ENCODE data around the gene PAN3.

Gene PAN3

DNA sequence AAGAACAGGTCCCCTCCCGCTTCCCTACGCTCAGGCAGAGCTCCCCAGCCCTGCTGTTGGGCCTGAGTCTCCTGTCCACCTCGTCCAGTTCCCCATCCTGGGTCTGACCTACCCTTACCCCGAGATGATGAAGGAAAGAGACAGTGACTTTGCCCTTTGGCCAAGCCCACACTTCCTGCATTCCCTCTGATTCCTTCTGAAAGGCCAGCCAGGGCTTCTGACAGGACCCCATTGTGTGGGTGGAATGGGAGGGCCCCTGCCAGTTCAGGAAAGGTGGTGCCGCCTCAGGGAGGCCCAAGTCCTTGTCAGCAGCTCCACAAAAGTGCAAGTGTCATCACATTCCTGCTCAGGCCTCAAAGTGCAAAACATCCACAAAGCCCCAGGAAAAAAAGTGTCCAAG, 177.8 kb downstream of the PAN3 start:
- no peak for DNase-seq

DNA sequence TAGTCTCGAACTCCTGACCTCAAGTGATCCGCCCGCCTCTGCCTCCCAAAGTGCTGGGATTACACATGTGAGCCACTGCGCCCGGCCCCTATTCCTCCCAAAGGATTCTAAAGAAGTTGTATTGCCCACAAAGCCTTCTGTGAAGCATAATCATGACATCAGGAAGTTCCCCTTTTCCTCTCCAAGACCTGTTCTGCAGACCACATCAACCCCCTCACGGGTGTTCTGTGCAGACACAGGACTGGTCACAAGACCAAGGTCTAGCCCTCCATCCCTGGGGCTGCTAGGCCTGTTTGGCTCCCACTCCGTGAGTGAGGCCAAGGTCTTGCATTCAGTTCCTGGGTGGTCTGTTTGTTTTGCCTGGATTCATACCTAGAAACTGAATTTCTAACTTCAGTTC, 178.5 kb downstream of the PAN3 start:
- DNase-seq = no peak

GRCh38 chr13:28318496-28318895, 180.2 kb downstream of the PAN3 start:
- DNase-seq = no peak

- no peak for DNase-seq
Observed at GRCh38 chr13:28319528-28319927, 181.2 kb downstream of the PAN3 start.

GRCh38 chr13:28320209-28320608, 181.9 kb downstream of the PAN3 start:
- DNase-seq = no peak

- DNase-seq = no peak
Observed at GRCh38 chr13:28320884-28321574, 182.7 kb downstream of the PAN3 start.

DNA sequence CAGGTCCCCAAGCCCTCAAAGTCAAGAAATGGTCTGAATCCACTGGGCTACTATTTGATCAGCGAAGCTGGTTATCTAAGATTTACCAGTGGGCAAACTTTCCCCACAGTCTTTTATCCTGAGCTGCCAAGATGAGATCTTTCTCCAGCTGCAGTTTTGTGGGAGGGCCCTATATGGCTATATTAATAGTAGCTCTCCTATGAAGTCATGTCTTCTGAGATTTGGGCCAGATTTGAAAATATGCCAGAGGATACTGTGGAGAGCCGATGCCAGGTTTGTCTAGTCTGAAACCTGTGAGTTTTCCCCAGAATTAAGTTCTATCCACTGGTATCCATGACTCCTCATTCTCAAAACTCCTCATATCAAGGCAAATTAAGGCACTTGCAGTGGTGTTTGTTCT, 183.4 kb downstream of the PAN3 start:
- no peak for DNase-seq

DNA sequence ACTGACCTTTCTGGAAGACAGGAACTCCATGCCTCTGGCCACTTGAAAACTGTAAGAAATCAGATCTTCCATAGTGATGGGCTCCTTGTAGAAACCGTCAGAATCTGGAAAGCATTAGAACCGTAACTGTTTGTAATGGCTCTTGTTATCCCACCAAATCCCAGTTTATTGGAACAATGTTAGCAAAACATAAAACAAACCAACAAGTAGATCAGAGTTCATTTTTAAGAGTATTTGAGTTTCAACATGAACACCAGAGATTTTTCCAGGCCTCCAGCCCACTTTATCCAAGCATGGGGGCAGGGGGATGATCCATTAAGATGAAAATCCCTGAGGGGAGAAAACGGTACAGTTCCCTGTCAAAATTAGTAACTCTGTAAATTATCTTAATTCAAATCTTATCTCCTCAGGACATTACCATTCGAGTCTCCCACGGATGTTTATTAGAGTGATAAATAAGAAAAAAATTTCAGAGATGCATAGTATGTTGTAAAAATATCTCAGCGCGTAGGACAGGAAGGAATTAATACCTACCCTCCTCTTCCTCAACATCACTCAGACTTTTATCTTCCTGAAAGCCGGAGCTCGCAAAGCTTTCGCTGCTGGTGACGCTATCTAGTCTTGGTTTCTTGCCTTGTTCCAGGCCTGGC, 184.0 kb downstream of the PAN3 start:
- DNase-seq = no peak

GRCh38 chr13:28324181-28324789, 185.9 kb downstream of the PAN3 start:
- DNase-seq = peak; percentile 43

DNA sequence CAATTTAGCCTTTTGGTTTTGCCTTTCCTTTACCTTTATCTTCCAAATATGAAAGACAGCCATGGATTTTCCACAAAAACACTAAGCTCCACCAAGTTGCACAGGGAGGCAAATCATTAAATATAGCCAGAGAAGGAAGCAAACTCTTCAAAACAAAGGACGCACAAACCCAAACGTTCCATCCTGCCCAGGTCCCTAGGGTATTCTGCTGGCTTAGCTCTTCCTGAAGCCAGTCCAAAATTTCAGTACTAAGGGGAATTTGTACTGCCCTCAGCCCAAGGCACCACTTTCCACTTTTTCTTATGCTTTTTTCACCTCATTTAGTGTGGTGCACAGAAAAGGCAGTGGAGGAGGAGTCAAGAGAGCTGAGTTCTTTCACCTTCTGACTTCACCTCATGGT, 186.7 kb downstream of the PAN3 start:
- no peak for DNase-seq

GRCh38 chr13:28326056-28326455, 187.7 kb downstream of the PAN3 start:
- no peak for DNase-seq

DNA sequence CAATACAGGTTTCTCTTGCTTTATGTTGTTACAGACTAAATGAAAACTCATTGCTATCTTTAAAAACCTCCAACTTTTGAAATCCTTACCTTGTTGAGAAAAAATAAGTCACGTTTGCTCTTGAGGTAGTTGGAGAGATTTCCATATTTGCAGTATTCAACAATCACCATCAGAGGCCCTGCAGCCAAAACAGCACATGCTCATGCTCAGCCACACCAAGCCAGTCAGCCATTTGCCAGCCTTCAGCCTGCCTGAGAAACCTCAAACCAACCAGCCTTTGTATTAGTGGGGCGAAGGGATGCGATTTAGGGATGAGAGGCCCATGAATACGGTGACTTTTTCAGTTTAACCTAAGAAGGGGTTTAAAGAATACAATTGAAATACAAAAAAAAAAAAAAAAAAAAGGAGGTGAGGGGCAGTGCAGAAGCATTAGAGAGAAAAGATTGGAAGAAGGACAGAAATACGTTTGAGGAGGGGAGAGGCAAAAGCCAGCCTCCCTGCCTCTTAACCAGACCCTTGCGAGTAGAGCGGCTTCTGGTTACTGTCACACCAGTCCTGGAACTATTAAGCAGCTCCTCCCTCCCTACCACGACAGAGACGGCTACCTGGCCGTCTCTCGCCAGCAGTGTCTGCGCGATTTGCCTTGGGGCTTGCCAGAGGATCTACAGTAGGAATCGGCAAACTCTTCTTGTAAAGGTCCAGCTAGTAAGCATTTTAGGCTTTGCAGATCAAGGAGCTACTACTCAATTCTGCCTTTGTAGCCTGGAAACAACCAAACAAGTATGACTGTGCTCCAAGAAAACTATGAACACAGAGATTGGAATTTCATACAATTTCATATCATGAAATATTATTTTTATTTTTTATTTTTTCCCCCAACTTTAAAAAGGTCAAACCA, 189.3 kb downstream of the PAN3 start:
- DNase-seq = no peak

GRCh38 chr13:28328271-28328607, 189.9 kb downstream of the PAN3 start:
- DNase-seq = no peak

GRCh38 chr13:28329395-28330158, 191.2 kb downstream of the PAN3 start:
- DNase-seq = no peak

DNA sequence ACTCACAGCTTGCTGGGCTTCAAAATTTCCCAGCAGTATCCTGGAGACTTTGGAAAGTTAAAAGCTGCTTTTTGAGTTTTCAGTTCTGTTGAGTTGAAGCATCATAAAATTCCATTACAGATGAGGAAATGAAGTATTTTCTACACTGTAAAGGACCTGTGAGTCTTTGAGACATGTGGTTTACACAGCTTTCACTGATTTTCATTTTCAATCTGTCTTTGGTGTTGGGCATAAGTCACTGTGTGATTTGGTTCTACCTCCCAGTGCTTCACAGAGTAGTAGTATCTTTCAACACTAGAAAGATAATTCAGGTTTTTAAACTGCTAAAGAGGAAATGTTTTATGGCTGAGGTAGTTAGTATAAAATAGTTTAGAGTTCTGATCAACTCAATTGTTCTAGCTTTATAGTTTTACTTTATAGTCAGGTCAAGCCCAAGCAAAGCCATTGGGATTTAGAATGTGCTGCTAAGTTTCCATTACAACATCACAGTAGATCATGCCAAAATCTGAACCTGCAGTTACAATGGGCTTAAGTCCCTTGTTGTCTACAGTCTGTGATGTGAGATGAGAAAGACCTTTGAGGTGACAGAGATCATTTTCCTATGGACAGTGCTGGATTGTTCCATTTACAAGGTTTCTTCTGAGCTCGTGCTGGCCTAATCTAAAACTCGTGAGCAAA, 195.0 kb downstream of the PAN3 start:
- DNase-seq = no peak

- DNase-seq = no peak
Observed at GRCh38 chr13:28336193-28336657, 197.9 kb downstream of the PAN3 start.

DNA sequence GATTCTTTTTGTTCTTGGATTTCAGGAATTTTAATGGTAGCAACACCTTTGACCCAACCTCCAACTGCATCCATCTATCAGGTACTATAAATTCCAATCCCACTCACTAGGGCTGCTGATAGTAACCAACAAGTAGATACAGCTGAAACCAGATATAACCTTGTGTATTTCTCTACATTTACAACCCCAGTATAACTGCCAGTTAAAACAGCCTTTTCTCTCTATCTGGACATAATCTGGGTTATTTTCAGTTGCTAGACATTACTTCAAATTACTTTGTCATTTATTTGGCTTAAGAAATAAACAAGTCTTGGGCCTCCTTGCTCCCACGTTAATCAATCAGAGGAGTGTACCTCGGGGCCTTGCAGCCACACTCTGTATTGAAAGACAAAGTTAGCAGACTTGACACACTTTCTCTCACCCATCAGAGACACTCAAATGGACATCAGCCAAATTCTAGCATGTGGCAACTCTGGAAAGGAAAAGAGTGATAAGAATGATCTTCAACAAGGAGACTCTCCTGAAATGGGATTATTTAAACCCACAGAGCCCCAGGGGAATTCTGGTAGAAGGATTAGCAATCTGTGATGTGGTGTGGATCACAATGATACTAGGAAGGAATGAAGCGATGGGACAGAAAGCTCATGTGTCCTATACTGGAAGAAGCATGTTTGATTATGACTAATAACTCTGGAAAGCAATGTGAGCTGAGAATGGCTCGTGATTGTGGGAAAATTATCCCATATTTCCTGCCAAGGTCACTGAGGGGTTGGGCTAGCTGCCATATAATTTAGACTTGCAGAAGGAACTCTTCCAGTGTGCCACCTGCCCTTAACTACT, 199.0 kb downstream of the PAN3 start:
- no peak for DNase-seq

DNA sequence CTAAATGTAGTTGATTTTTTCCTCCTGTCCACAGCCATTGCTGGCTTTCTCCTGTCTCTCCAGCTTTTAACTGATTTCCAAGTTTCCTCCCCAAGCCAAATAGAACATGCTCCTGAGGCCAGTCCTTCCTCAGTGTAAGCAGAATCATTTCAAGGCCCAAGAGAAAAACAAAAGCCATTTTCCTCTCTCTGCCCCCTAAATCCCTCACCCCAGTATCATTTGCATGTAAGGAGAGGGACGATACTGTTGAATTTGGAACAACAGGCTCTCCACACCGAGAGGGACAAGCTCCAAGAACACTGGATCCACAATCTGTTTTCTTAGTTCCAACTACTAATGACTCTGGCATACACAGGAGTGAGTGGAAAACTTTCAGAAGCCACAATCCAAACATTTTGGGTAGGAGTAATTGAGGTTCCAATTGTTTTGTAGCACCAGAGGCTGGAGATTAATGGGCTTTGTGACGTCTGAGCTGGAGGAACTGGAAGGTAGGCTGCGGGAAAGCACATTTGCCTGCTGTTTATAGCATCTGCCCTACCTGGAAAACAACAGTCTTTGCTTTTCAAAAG, 199.7 kb downstream of the PAN3 start:
- DNase-seq = no peak

DNA sequence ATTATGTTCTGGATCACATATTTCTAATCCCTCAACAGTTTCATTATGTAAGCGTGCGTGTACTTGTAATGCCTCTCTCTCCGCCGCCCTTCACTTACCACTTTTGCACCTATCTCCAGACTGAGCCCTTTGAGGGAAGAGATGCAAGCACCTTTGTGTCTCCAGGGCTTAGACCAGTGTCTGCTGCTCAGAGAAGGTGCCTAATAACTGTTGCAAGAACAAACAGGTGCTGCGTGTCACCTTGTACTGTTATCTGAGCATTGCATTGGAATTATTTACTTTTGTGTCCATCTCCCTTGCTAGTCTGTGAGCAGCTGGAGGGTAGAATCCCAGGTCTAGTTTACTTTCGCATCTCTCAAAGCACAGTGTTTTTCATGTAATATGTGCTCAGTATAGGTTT, 200.4 kb downstream of the PAN3 start:
- no peak for DNase-seq

- no peak for DNase-seq
Observed at GRCh38 chr13:28339419-28339818, 201.1 kb downstream of the PAN3 start.

All from CD4-positive, alpha-beta T cell treated with Interleukin-4 for 4 hours (primary cell).